Measurements from ENCODE around the gene GALNT9.
A peak's percentile ranks its signal among the peaks of the same experiment; 100 is the strongest.

The GALNT9 gene

GRCh38 chr12:132176920-132177551 lies 152.4 kb downstream of the GALNT9 start:
- ATAC-seq (ENCODE audit: low read depth) (no peak), DNase-seq (ENCODE audit: low spot score) (no peak)
- TF ChIP-seq CTCF (IDR thresholded peaks at IDR 0.05; ENCODE audit: poor library complexity, severe bottlenecking), result no peak
- Histone ChIP-seq H3K4me1 (ENCODE audit: insufficient read depth, poor library complexity, severe bottlenecking) (no peaks in the 10 kb centered on the region), H3K9me3 (ENCODE audit: severe bottlenecking) (no peaks in the 10 kb centered on the region), H3K4me3 (ENCODE audit: severe bottlenecking) (no peak overlapping the region), H3K27me3 (ENCODE audit: insufficient read depth, poor library complexity, severe bottlenecking) (peaks cover 65% of the 10 kb centered on the region), H3K27ac (ENCODE audit: poor library complexity, severe bottlenecking) (no peak overlapping the region), H3K36me3 (ENCODE audit: low read depth) (no peaks in the 10 kb centered on the region)

- Histone ChIP-seq H3K4me3 (ENCODE audit: severe bottlenecking) (no peak overlapping the region), H3K9me3 (ENCODE audit: severe bottlenecking) (no peaks in the 10 kb centered on the region), H3K27me3 (ENCODE audit: insufficient read depth, poor library complexity, severe bottlenecking) (peaks cover 71% of the 10 kb centered on the region), H3K4me1 (ENCODE audit: insufficient read depth, poor library complexity, severe bottlenecking) (no peaks in the 10 kb centered on the region), H3K27ac (ENCODE audit: poor library complexity, severe bottlenecking) (no peak overlapping the region), H3K36me3 (ENCODE audit: low read depth) (no peaks in the 10 kb centered on the region)
- no peak for ATAC-seq (ENCODE audit: low read depth)
- DNase-seq (ENCODE audit: low spot score), result no peak
- no peak for TF ChIP-seq CTCF (IDR thresholded peaks at IDR 0.05; ENCODE audit: poor library complexity, severe bottlenecking)
Observed at GRCh38 chr12:132176385-132176919, 152.9 kb downstream of the GALNT9 start.

DNA sequence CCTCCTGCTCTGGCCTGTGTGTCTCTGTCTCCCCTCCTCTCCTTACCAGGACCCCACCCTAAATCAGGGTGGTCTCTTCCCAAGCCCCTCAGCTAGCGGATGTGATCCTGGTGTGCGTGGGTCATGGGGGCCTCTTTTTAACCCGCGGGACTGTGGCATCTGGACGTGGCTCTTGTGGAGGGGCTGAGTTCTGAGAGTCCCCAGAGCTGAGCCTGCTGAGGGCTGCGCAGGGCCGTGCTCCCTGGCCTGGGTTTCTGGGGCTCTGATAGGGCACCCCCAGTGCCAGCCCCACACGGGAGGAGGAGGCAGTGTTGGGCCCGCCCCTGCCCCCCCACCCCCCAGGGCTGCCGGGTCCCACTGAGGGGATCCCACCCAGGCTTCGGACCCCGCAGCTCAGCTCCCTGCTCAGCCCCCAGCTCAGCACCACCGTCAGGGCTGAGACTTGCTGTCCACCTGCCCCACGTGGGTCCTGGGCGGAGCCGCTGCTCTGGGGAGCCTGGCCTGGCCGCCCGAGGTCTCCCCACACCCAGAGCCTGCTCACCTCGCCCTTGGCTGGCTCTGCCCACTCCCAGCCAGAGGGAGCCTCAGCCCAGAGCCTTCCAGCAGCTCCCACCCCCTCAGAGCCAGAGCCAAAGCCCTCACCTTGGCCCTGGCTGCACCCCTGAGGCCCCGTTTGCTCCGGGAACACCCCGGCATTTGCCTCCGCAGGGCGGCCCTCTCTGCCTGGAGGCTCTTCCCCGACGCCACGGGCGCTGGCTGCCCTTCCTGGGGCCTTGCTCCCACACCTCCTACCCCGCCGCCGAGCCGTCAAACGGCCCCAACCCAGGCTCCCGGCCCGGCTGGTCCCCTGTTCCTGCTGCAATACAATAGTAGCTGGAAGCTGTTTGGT lies 153.6 kb downstream of the GALNT9 start:
- no peaks in the 10 kb centered on the region for H3K4me1 ChIP-seq (ENCODE audit: insufficient read depth, poor library complexity, severe bottlenecking)
- peaks cover 78% of the 10 kb centered on the region for H3K27me3 ChIP-seq (ENCODE audit: insufficient read depth, poor library complexity, severe bottlenecking)
- no peak overlapping the region for H3K4me3 ChIP-seq (ENCODE audit: severe bottlenecking)
- peak; percentile 15; the same call in 1 of the 3 replicates for ATAC-seq (ENCODE audit: low read depth)
- TF ChIP-seq CTCF (IDR thresholded peaks at IDR 0.05; ENCODE audit: poor library complexity, severe bottlenecking), result no peak
- no peak for DNase-seq (ENCODE audit: low spot score)
- H3K27ac ChIP-seq (ENCODE audit: poor library complexity, severe bottlenecking), result no peak overlapping the region
- H3K9me3 ChIP-seq (ENCODE audit: severe bottlenecking), result no peaks in the 10 kb centered on the region
- H3K36me3 ChIP-seq (ENCODE audit: low read depth), result no peaks in the 10 kb centered on the region

GRCh38 chr12:132174839-132175490 lies 154.4 kb downstream of the GALNT9 start:
- H3K4me1 ChIP-seq (ENCODE audit: insufficient read depth, poor library complexity, severe bottlenecking), result no peaks in the 10 kb centered on the region
- H3K27me3 ChIP-seq (ENCODE audit: insufficient read depth, poor library complexity, severe bottlenecking), result peaks cover 82% of the 10 kb centered on the region
- no peak overlapping the region for H3K4me3 ChIP-seq (ENCODE audit: severe bottlenecking)
- no peaks in the 10 kb centered on the region for H3K36me3 ChIP-seq (ENCODE audit: low read depth)
- peak; percentile 46 for DNase-seq (ENCODE audit: low spot score)
- H3K27ac ChIP-seq (ENCODE audit: poor library complexity, severe bottlenecking), result no peak overlapping the region
- no peak for ATAC-seq (ENCODE audit: low read depth)
- TF ChIP-seq CTCF (IDR thresholded peaks at IDR 0.05; ENCODE audit: poor library complexity, severe bottlenecking), result no peak
- H3K9me3 ChIP-seq (ENCODE audit: severe bottlenecking), result no peaks in the 10 kb centered on the region
